ENCODE results near the gene DNAJC13. TPM values are rescaled to one million over a fixed set of nuclear protein-coding genes. Genes with fewer than 3 reads are reported as not detected.

DNAJC13 gene
- total and polyA plus RNA-seq, 12 donors, result 7.4 to 50.5 (median 38.4) TPM

DNA sequence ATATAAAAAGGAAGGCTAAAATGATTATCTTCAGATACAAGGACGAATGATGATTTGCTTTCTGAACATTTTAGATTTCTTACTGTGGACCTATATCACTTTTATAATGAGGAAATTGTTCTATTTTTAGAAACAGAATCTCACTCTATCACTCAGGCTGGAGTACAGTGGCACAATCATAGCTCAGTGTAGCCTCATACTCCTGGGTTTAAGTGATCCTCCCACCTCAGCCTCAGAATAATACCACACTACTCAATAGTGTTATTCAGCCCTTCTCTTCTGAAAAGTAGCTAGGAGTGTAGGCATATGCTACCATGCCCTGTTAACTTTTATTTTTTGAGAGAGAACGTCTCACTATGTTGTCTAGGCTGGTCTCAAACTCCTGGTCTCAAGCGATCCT, 15.8 kb downstream of the DNAJC13 start:
- Histone ChIP-seq H3K4me1 (replicated peaks in 1 of 2) (peaks cover 12 to 27% of the 10 kb centered on the region in 2 donors), H3K4me3 (no peak overlapping the region), H3K36me3 (replicated peaks in 1 of 2) (no peaks in the 10 kb centered on the region), H3K27ac (no peak overlapping the region), H3K27me3 (no peaks in the 10 kb centered on the region), H3K9me3 (replicated peaks in 1 of 3) (no peaks in the 10 kb centered on the region)
- WGBS, 4 donors, result 81 to 89% (median 89%) methylated on average over 3 of the region's 3 CpGs
- intact Hi-C loops (cut with DNase I), result no loop called here
- DNase-seq, result no peak
- TF ChIP-seq, protein P1, sequence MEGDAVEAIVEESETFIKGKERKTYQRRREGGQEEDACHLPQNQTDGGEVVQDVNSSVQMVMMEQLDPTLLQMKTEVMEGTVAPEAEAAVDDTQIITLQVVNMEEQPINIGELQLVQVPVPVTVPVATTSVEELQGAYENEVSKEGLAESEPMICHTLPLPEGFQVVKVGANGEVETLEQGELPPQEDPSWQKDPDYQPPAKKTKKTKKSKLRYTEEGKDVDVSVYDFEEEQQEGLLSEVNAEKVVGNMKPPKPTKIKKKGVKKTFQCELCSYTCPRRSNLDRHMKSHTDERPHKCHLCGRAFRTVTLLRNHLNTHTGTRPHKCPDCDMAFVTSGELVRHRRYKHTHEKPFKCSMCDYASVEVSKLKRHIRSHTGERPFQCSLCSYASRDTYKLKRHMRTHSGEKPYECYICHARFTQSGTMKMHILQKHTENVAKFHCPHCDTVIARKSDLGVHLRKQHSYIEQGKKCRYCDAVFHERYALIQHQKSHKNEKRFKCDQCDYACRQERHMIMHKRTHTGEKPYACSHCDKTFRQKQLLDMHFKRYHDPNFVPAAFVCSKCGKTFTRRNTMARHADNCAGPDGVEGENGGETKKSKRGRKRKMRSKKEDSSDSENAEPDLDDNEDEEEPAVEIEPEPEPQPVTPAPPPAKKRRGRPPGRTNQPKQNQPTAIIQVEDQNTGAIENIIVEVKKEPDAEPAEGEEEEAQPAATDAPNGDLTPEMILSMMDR (IDR thresholded peaks at IDR 0.05), result no peak
- TF ChIP-seq POLR2A (IDR thresholded peaks at IDR 0.05), result no peak

GRCh38 chr3:132435224-132435910, 18.1 kb downstream of the DNAJC13 start:
- Histone ChIP-seq H3K4me3 (no peak overlapping the region), H3K9me3 (replicated peaks in 1 of 3) (no peaks in the 10 kb centered on the region), H3K27ac (no peak overlapping the region), H3K36me3 (replicated peaks in 1 of 2) (no peaks in the 10 kb centered on the region), H3K27me3 (no peaks in the 10 kb centered on the region), H3K4me1 (replicated peaks in 1 of 2) (peaks cover 12 to 27% of the 10 kb centered on the region in 2 donors)
- TF ChIP-seq, protein P1 (IDR thresholded peaks at IDR 0.05), result no peak
- no peak for TF ChIP-seq POLR2A (IDR thresholded peaks at IDR 0.05)
- intact Hi-C loops (cut with DNase I), result no loop called here
- DNase-seq, result no peak
- 72 to 85% (median 84%) methylated on average over 3 of the region's 3 CpGs for WGBS, 4 donors

DNA sequence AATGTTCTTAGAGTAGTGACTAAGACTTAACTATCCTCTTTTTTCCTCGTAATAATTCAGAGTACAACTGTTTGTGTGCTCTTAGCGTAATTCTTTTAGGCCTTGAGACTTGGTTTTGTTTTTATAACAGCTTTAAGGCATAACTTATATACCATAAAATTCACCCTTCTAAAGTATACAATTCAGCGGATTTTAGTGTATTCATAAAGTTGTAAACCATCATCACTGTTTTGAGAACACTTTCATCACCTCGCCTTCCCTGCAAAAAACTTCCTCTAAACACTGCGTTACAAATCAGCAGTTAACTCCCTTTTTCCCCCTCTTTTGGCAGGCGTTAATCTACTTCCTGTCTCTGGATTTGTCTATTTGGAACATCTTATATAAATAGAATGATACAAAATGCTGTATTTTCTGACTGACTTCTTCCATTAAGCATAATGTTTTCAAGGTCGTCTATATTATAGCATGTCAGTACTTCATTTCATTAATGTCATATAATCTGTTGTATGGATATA, 18.7 kb downstream of the DNAJC13 start:
- no peak for TF ChIP-seq POLR2A (IDR thresholded peaks at IDR 0.05)
- TF ChIP-seq, protein P1 (IDR thresholded peaks at IDR 0.05), result no peak
- no peaks in the 10 kb centered on the region for H3K9me3 ChIP-seq (replicated peaks in 1 of 3)
- H3K4me3 ChIP-seq, result no peak overlapping the region
- peak overlapping the region in 1 of 5 donors; percentile 20 for H3K27ac ChIP-seq
- DNase-seq, result no peak
- no peaks in the 10 kb centered on the region for H3K36me3 ChIP-seq (replicated peaks in 1 of 2)
- 58 to 70% (median 64%) methylated on average over 7 of the region's 7 CpGs for WGBS, 4 donors
- H3K4me1 ChIP-seq (replicated peaks in 1 of 2), result peaks cover 12 to 27% of the 10 kb centered on the region in 2 donors
- H3K27me3 ChIP-seq, result no peaks in the 10 kb centered on the region
- intact Hi-C loops (cut with DNase I), result no loop called here

DNA sequence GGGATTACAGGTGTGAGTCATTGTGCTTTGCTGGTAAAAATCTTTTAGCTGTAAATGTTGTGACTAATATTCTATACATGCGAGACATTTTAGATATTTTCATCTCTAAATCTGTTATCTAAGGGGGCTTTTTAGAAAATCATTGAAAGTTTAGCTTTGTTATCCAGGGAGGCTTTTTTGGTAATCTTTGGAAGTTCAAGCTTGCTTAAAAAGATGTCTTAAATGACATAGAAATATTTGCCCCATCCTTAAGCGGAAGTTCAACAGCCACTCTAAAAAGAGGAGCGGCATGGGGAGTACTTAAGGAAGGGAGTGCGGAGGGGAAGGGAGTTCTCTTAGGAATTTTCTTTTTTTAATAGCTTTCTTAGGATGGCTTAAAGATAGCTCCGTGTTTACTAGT, 26.1 kb downstream of the DNAJC13 start:
- Histone ChIP-seq H3K27me3 (no peaks in the 10 kb centered on the region), H3K4me3 (no peak overlapping the region), H3K4me1 (replicated peaks in 1 of 2) (peaks cover 0 to 22% of the 10 kb centered on the region in 2 donors), H3K9me3 (replicated peaks in 1 of 3) (peaks cover 0 to 7% (median 0%) of the 10 kb centered on the region in 3 donors), H3K27ac (no peak overlapping the region), H3K36me3 (replicated peaks in 1 of 2) (no peaks in the 10 kb centered on the region)
- intact Hi-C loops (cut with DNase I), result no loop called here
- WGBS, 4 donors, result 95 to 97% (median 97%) methylated on average over 5 of the region's 5 CpGs
- TF ChIP-seq, protein P1 (IDR thresholded peaks at IDR 0.05), result no peak
- no peak for TF ChIP-seq POLR2A (IDR thresholded peaks at IDR 0.05)
- DNase-seq, result no peak
